ENCODE measurements around the gene APOL6.
"Not testable (repeated sequence)": the region's sequence is repeated elsewhere in the genome, so short reads cannot be mapped to it uniquely, and the experiment has no call there.

The APOL6 gene

DNA sequence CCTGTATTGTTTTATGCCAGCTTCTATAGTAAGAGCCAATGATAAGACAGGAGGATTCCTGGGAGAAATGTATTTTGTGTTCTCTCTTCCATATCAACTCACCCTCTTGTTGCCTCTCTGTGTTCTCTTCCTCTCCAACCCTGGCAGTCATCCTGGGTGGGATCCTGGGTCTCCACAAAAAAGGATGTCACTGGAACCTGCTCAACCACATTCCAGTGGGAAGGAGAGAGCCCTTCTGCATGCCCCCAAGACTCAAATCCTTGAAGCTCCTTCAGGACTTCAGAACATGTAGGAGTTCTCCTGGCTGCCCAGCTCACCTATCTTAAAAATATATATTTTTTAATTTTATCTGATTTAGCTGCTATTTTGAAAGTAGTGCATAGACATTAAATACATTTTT, 26.1 kb downstream of the APOL6 start:
- H3K36me3 ChIP-seq (replicated peaks; ENCODE audit: insufficient read depth, low read length), result no peaks in the 10 kb centered on the region
- H3K27ac ChIP-seq (ENCODE audit: low read length), result no peak overlapping the region
- no peak overlapping the region for H3K4me3 ChIP-seq (ENCODE audit: low read length)
- no peak overlapping the region for H3K4me2 ChIP-seq (ENCODE audit: low read depth, low read length)
- H4K20me1 ChIP-seq (ENCODE audit: insufficient read depth, low read length), result no peaks in the 10 kb centered on the region
- H3K79me2 ChIP-seq (ENCODE audit: low read length), result no peaks in the 10 kb centered on the region
- no peaks in the 10 kb centered on the region for H3K4me1 ChIP-seq (ENCODE audit: low read length)
- H2AFZ ChIP-seq (ENCODE audit: low read length), result no peak overlapping the region
- no peaks in the 10 kb centered on the region for H3K27me3 ChIP-seq (replicated peaks; ENCODE audit: insufficient read depth, low read length)
- DNase-seq, result no peak
- no peak overlapping the region for H3K9ac ChIP-seq (ENCODE audit: low read length)
- H3K9me2 ChIP-seq (replicated peaks; ENCODE audit: insufficient read depth, low read length), result no peaks in the 10 kb centered on the region
- no peak for TF ChIP-seq EZH2phosphoT487 (IDR thresholded peaks at IDR 0.05; ENCODE audit: low read length)
- TF ChIP-seq, protein P1, sequence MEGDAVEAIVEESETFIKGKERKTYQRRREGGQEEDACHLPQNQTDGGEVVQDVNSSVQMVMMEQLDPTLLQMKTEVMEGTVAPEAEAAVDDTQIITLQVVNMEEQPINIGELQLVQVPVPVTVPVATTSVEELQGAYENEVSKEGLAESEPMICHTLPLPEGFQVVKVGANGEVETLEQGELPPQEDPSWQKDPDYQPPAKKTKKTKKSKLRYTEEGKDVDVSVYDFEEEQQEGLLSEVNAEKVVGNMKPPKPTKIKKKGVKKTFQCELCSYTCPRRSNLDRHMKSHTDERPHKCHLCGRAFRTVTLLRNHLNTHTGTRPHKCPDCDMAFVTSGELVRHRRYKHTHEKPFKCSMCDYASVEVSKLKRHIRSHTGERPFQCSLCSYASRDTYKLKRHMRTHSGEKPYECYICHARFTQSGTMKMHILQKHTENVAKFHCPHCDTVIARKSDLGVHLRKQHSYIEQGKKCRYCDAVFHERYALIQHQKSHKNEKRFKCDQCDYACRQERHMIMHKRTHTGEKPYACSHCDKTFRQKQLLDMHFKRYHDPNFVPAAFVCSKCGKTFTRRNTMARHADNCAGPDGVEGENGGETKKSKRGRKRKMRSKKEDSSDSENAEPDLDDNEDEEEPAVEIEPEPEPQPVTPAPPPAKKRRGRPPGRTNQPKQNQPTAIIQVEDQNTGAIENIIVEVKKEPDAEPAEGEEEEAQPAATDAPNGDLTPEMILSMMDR (IDR thresholded peaks at IDR 0.05; ENCODE audit: low read length), result no peak
- no peak for TF ChIP-seq EZH2 (optimal IDR thresholded peaks at IDR 0.05; ENCODE audit: low read depth, low read length)
- no peaks in the 10 kb centered on the region for H3F3A ChIP-seq (ENCODE audit: insufficient read depth, low read length)
- H3K9me3 ChIP-seq (replicated peaks; ENCODE audit: insufficient read depth, low read length), result no peaks in the 10 kb centered on the region

DNA sequence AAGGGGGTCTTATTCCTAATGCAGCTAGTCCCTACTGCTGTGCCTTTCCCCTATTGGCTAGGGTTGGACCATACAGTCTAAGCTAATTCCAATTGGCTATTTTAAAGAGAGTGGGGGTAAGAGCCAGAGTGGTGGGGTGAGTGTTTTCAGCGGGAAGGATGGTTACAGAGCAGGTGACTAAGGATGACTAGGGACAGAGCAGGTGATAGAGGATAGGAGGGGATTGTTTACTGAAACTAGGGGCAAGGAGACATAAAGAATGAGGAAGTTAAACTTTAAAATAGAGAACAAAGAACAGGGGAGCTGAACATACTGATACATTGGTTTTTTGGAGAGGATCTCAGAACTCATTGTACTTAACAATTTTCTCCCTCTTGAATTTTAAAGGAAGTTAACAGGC, 27.8 kb downstream of the APOL6 start:
- not testable (repeated sequence) for H3K4me1 ChIP-seq (ENCODE audit: low read length); H3K27me3 ChIP-seq (replicated peaks; ENCODE audit: insufficient read depth, low read length); H3F3A ChIP-seq (ENCODE audit: insufficient read depth, low read length); H3K27ac ChIP-seq (ENCODE audit: low read length); H3K4me2 ChIP-seq (ENCODE audit: low read depth, low read length); H2AFZ ChIP-seq (ENCODE audit: low read length); DNase-seq; H3K9me2 ChIP-seq (replicated peaks; ENCODE audit: insufficient read depth, low read length); H3K4me3 ChIP-seq (ENCODE audit: low read length); H3K9me3 ChIP-seq (replicated peaks; ENCODE audit: insufficient read depth, low read length); H3K79me2 ChIP-seq (ENCODE audit: low read length); H3K9ac ChIP-seq (ENCODE audit: low read length); H4K20me1 ChIP-seq (ENCODE audit: insufficient read depth, low read length); H3K36me3 ChIP-seq (replicated peaks; ENCODE audit: insufficient read depth, low read length)

DNA sequence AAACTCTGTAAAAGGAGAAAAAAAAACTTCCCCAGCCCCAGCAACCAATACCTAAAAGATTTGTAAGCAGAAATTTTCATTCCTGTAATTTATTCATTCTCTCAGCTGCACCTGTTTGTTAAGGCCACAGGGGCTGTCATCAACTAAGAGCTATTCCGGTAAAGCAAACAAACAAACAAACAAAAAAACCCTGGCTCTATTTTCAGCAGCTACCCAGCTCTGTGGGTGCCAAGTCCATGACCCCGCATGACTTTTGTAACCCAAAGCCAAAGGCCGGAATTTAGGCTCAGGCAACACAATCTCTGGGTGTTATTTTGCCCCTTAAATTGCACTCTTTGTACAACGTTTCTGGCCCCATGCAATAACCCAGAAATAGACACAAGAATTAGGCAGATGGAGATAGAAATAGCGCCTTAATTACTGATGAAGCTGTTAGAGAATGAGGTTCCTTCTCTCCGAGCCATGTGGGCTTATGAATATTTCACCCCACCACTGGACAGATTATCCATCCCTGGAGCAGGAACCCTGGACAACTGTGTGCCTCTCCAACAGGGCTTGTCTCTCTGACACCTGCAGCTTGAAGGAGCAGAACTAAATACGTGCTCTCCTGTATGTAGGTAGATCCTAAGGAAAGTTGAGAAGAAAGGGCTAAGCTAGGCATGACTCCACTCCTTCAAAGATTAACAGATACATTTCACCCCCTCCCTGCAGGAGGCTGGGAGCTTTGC, 29.4 kb downstream of the APOL6 start:
- no peaks in the 10 kb centered on the region for H3F3A ChIP-seq (ENCODE audit: insufficient read depth, low read length)
- no peak for DNase-seq
- no peak for TF ChIP-seq EZH2phosphoT487 (IDR thresholded peaks at IDR 0.05; ENCODE audit: low read length)
- TF ChIP-seq, protein P1 (IDR thresholded peaks at IDR 0.05; ENCODE audit: low read length), result no peak
- H4K20me1 ChIP-seq (ENCODE audit: insufficient read depth, low read length), result no peaks in the 10 kb centered on the region
- no peak overlapping the region for H3K4me3 ChIP-seq (ENCODE audit: low read length)
- no peaks in the 10 kb centered on the region for H3K4me1 ChIP-seq (ENCODE audit: low read length)
- no peak overlapping the region for H3K4me2 ChIP-seq (ENCODE audit: low read depth, low read length)
- H3K9me3 ChIP-seq (replicated peaks; ENCODE audit: insufficient read depth, low read length), result no peaks in the 10 kb centered on the region
- no peak overlapping the region for H3K27ac ChIP-seq (ENCODE audit: low read length)
- no peak overlapping the region for H3K9ac ChIP-seq (ENCODE audit: low read length)
- no peaks in the 10 kb centered on the region for H3K36me3 ChIP-seq (replicated peaks; ENCODE audit: insufficient read depth, low read length)
- no peaks in the 10 kb centered on the region for H3K27me3 ChIP-seq (replicated peaks; ENCODE audit: insufficient read depth, low read length)
- no peaks in the 10 kb centered on the region for H3K9me2 ChIP-seq (replicated peaks; ENCODE audit: insufficient read depth, low read length)
- no peak overlapping the region for H2AFZ ChIP-seq (ENCODE audit: low read length)
- no peaks in the 10 kb centered on the region for H3K79me2 ChIP-seq (ENCODE audit: low read length)

DNA sequence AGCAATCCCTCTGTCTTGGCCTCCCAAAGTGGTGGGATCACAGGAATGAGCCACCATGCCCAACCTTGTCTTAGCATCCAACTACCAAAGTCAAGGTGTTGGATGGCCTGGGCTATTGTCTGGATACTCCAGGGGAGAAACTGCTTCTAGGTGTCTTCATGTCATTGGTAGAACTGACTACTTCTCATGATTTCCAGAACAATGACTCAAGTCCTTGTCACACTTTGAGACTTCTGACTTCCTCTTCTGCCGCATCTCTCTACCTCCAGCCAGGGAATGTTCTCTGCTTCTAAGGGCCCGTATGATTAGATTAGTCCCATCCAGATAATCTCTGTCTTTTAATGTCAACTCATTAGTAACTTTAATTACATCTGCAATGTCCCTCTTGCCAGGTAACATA, 30.6 kb downstream of the APOL6 start:
- no peaks in the 10 kb centered on the region for H3K4me1 ChIP-seq (ENCODE audit: low read length)
- H3K9me3 ChIP-seq (replicated peaks; ENCODE audit: insufficient read depth, low read length), result no peaks in the 10 kb centered on the region
- H3K79me2 ChIP-seq (ENCODE audit: low read length), result no peaks in the 10 kb centered on the region
- no peak overlapping the region for H3K9ac ChIP-seq (ENCODE audit: low read length)
- H3K27me3 ChIP-seq (replicated peaks; ENCODE audit: insufficient read depth, low read length), result no peaks in the 10 kb centered on the region
- H3K4me2 ChIP-seq (ENCODE audit: low read depth, low read length), result no peak overlapping the region
- H2AFZ ChIP-seq (ENCODE audit: low read length), result no peak overlapping the region
- no peaks in the 10 kb centered on the region for H3F3A ChIP-seq (ENCODE audit: insufficient read depth, low read length)
- no peaks in the 10 kb centered on the region for H4K20me1 ChIP-seq (ENCODE audit: insufficient read depth, low read length)
- H3K27ac ChIP-seq (ENCODE audit: low read length), result no peak overlapping the region
- no peaks in the 10 kb centered on the region for H3K36me3 ChIP-seq (replicated peaks; ENCODE audit: insufficient read depth, low read length)
- TF ChIP-seq, protein P1 (IDR thresholded peaks at IDR 0.05; ENCODE audit: low read length), result no peak
- no peak for TF ChIP-seq EZH2phosphoT487 (IDR thresholded peaks at IDR 0.05; ENCODE audit: low read length)
- DNase-seq, result no peak
- no peak overlapping the region for H3K4me3 ChIP-seq (ENCODE audit: low read length)
- H3K9me2 ChIP-seq (replicated peaks; ENCODE audit: insufficient read depth, low read length), result no peaks in the 10 kb centered on the region

DNA sequence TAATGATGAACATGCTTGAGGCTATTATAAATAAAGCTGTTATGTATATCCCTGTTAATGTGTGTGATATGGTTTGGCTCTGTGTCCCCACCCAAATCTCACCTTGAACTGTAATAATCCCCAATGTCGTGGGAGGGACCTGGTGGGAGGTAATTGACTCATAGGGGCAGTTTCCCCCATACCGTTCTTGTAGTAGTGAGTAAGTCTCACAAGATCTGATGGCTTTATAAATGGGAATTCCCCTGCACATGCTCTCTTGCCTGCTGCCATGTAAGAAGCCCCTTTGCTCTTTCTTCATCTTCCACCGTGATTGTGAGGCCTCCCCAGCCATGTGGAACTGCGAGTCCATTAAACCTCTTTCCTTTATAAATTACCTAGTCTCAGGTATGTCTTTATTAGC, 31.2 kb downstream of the APOL6 start:
- not testable (repeated sequence) for H3K9ac ChIP-seq (ENCODE audit: low read length); H3K9me2 ChIP-seq (replicated peaks; ENCODE audit: insufficient read depth, low read length); H3K36me3 ChIP-seq (replicated peaks; ENCODE audit: insufficient read depth, low read length); H3K4me2 ChIP-seq (ENCODE audit: low read depth, low read length); H2AFZ ChIP-seq (ENCODE audit: low read length); H3K79me2 ChIP-seq (ENCODE audit: low read length); H3K9me3 ChIP-seq (replicated peaks; ENCODE audit: insufficient read depth, low read length); H3K27ac ChIP-seq (ENCODE audit: low read length); H4K20me1 ChIP-seq (ENCODE audit: insufficient read depth, low read length); H3K27me3 ChIP-seq (replicated peaks; ENCODE audit: insufficient read depth, low read length); DNase-seq; H3K4me3 ChIP-seq (ENCODE audit: low read length); H3F3A ChIP-seq (ENCODE audit: insufficient read depth, low read length); H3K4me1 ChIP-seq (ENCODE audit: low read length)
